GM10248 (cell line): ENCODE data around the gene CLEC1B.
"Not testable (repeated sequence)": the region's sequence is repeated elsewhere in the genome, so short reads cannot be mapped to it uniquely, and the experiment has no call there.

ENCODE experiments used
- CTCF ChIA-PET: fragments of 300-600 bp; sonication (Branson Sonifier 250); formaldehyde crosslinking; extraction: SDS; loops from one replicate; lab custom pipeline; 2021; ENCODE audit warnings: antibody characterized with exemption; lab: Yijun Ruan, JAX
- POLR2A ChIA-PET: fragments of 350-650 bp; sonication (Branson Sonifier 250); formaldehyde crosslinking; extraction: SDS; loops from one replicate; lab custom pipeline; 2020; ENCODE audit warnings: antibody characterized with exemption; lab: Yijun Ruan, JAX
- DNase-seq: peaks from one replicate; pipeline ENCODE4 v3.0.0; 2012; ENCODE audit errors: extremely low spot score
- CTCF ChIP-seq: IDR thresholded peaks from 2 replicates; pipeline ENCODE4 v1.5.1; 2012; ENCODE audit warnings: mild to moderate bottlenecking, low read depth; ENCODE audit errors: extremely low read depth, missing control alignments, control extremely low read depth

The CLEC1B gene

GRCh38 chr12:9980126-9980525, 18.8 kb downstream of the CLEC1B start:
- CTCF ChIA-PET: interaction anchor here (1.2 kb wide), 1 partner anchor 40 kb away, joined by 3 read pairs; no protein-coding TSS in a partner anchor
- no peak for DNase-seq
- no peak for TF ChIP-seq CTCF
- POLR2A ChIA-PET: no interaction called here

DNA sequence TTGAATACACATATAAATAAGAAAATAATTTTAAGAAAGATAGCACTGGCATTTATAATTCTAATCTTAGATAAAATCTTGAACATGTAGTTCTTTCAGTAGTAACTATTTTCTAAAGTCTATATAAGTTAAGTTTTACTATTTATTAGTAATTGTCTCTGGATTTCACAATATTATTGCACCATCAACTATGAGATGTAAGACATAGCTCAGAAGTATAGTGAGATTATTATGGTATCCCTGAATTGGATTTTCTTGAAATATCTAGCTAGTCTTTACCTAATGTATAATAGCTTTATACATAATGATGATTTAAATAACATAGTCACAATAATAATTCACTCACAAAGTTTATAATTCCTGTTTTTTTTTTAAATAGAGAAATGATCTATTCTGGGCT, 21.0 kb downstream of the CLEC1B start:
- DNase-seq: no peak
- ChIA-PET CTCF (interaction anchor here (0.7 kb wide), 1 partner anchor 12 kb away, joined by 3 read pairs; no protein-coding TSS in a partner anchor), POLR2A (no interaction called here)
- no peak for TF ChIP-seq CTCF

GRCh38 chr12:9976626-9977025, 22.3 kb downstream of the CLEC1B start:
- POLR2A ChIA-PET, DNase-seq, CTCF ChIA-PET: not testable (repeated sequence)

DNA sequence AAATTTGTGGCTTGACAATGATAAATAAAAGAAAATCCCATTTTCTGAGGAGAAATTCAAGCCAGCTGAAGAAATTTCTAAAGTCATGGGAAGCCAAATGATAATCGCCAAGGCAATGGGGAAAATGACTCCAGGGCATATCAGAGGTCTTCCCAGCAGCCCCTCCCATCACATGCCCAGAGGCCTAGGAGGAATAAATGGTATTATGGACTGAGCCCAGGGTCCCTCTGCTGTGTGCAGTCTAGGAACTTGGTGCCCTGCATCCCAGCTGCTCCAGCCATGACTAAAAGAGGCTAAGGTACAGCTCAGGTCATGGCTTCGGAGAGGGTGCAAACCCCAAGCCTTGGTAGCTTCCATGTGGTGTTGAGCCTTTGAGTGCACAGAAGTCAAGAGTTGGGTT, 23.3 kb downstream of the CLEC1B start:
- CTCF ChIA-PET: no interaction called here
- POLR2A ChIA-PET: no interaction called here
- TF ChIP-seq CTCF: no peak
- no peak for DNase-seq

DNA sequence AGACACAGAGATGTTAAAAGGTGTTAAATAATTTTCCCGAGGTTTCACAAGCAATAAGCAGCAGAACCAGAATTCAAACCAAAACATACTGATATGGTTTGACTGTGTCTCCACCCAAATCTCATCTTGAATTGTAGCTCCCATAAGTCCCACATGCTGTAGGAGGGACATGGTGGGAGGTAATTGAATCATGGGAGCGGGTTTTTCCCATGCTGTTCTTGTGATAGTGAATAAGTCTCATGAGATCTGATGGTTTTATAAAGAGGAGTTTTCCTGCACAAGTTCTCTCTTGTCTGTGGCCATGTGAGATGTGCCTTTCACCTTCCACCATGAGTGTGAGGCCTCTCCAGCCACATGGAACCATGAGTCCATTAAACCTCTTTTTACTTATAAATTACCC, 24.2 kb downstream of the CLEC1B start:
- CTCF ChIA-PET, POLR2A ChIA-PET, DNase-seq: not testable (repeated sequence)

- POLR2A ChIA-PET: no interaction called here
- CTCF ChIA-PET: no interaction called here
- no peak for DNase-seq
- no peak for TF ChIP-seq CTCF
These were observed 25.0 kb downstream of the CLEC1B start for GRCh38 chr12:9973949-9974348.

GRCh38 chr12:9971181-9971580, 27.7 kb downstream of the CLEC1B start, which contains the start of gene CLEC12A:
Gene CLEC12A, plus strand, starts transcription at chr12:9971409. Its CDS starts 188 bp downstream, at chr12:9971597.
- CTCF ChIA-PET: interaction anchor here (1.3 kb wide), 1 partner anchor 8 kb away, joined by 4 read pairs; no protein-coding TSS in a partner anchor
- POLR2A ChIA-PET: no interaction called here
- no peak for TF ChIP-seq CTCF
- no peak for DNase-seq

DNA sequence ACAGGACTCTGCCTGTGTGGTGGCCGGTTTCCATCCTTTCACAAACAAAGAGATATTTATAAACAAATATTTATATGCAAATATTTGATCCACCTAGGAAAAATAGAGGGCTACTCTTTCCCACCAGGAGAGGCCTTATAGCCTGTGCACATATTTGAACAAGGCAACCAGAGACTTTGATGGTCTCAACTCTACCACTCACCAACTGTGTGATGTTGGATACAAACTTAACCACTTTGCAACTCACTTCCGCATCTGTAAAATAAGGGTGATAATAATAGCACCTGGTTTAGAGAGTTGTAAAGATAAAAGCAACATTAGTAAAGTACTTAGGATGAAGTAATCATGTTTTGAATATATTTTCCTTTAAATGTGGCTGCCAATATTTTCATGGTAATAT, 29.2 kb downstream of the CLEC1B start:
- ChIA-PET CTCF (no interaction called here), POLR2A (no interaction called here)
- TF ChIP-seq CTCF: no peak
- no peak for DNase-seq
